ENCODE results near the gene ABCG1.
"Not testable (repeated sequence)": the region's sequence is repeated elsewhere in the genome, so short reads cannot be mapped to it uniquely, and the experiment has no call there.

The ABCG1 gene

GRCh38 chr21:42218836-42219605 lies at the start of gene ABCG1:
Gene ABCG1 (plus strand): TSS chr21:42219140. CDS start chr21:42219263, 123 bp downstream.
- DNase-seq = peak; percentile 63

GRCh38 chr21:42169758-42170157 lies 49.2 kb upstream of the ABCG1 start:
- no peak for DNase-seq

GRCh38 chr21:42171091-42172053 lies 47.6 kb upstream of the ABCG1 start:
- no peak for DNase-seq

- no peak for DNase-seq
Measured at GRCh38 chr21:42172596-42173483, 46.1 kb upstream of the ABCG1 start.

- no peak for DNase-seq
Measured at GRCh38 chr21:42174173-42174572, 44.8 kb upstream of the ABCG1 start.

GRCh38 chr21:42175110-42175710 lies 43.7 kb upstream of the ABCG1 start:
- DNase-seq = no peak

GRCh38 chr21:42176859-42177258 lies 42.1 kb upstream of the ABCG1 start:
- DNase-seq = no peak

- no peak for DNase-seq
Measured at GRCh38 chr21:42179316-42179715, 39.6 kb upstream of the ABCG1 start.

GRCh38 chr21:42180001-42180400 lies 38.9 kb upstream of the ABCG1 start:
- DNase-seq = not testable (repeated sequence)

- no peak for DNase-seq
Measured at GRCh38 chr21:42182713-42183371, 36.1 kb upstream of the ABCG1 start.

GRCh38 chr21:42183374-42184266 lies 35.3 kb upstream of the ABCG1 start:
- no peak for DNase-seq

GRCh38 chr21:42186591-42186990 lies 32.3 kb upstream of the ABCG1 start:
- no peak for DNase-seq

- peak; percentile 73 for DNase-seq
Measured at GRCh38 chr21:42187976-42188653, 30.8 kb upstream of the ABCG1 start.

GRCh38 chr21:42188663-42189062 lies 30.3 kb upstream of the ABCG1 start:
- DNase-seq = no peak

GRCh38 chr21:42189431-42189830 lies 29.5 kb upstream of the ABCG1 start:
- DNase-seq = no peak

- DNase-seq = no peak
Measured at GRCh38 chr21:42189860-42190485, 29.0 kb upstream of the ABCG1 start.

GRCh38 chr21:42190486-42190863 lies 28.5 kb upstream of the ABCG1 start:
- no peak for DNase-seq

- no peak for DNase-seq
Measured at GRCh38 chr21:42191064-42191463, 27.9 kb upstream of the ABCG1 start.

All from activated CD4-positive, alpha-beta T cell treated with anti-CD3 and anti-CD28 coated beads, Interleukin-2, amount 50 U/mL, for 1 hour (primary cell).